Right lobe of liver (tissue), 4 donors: ENCODE results near the gene STK24.

Experiments
- CTCF ChIP-seq, 4 donors: fragments of 200-600 bp in 3 of 4; fragments of 450-650 bp in 1 of 4; IDR thresholded peaks; one replicate each; pipeline versions ENCODE4 v1.5.1 to v1.8.0; 2016 to 2022; ENCODE audit warnings: antibody characterized with exemption in 4 of 4, mild to moderate bottlenecking in 2 of 4
- POLR2A ChIP-seq: fragments of 450-650 bp; IDR thresholded peaks from one replicate; pipeline ENCODE4 v1.6.1; 2017; ENCODE audit warnings: antibody characterized with exemption, mild to moderate bottlenecking
- donor health status: DM: no; HTN: no; CAD: no.
- donor health status: DM: no; HTN: no; CAD: no.
- donor health status: DM: no; HTN: yes; CAD: no.

- TF ChIP-seq CTCF (IDR thresholded peaks at IDR 0.05) (no peak), POLR2A (no peak)
These were observed 132.5 kb downstream of the STK24 start for GRCh38 chr13:98444381-98444780.
